ENCODE measurements around the gene SPATC1L.

SPATC1L gene

GRCh38 chr21:46136739-46137349 lies 47.4 kb downstream of the SPATC1L start:
- DNase-seq (ENCODE audit: low spot score) (no peak), FAIRE-seq (no peak)

GRCh38 chr21:46135782-46136395 lies 48.4 kb downstream of the SPATC1L start:
- FAIRE-seq (no peak), DNase-seq (ENCODE audit: low spot score) (no peak)

- DNase-seq (ENCODE audit: low spot score) (no peak), FAIRE-seq (no peak)
Measured at GRCh38 chr21:46131838-46132651, 52.2 kb downstream of the SPATC1L start.

GRCh38 chr21:46131588-46131837 lies 52.7 kb downstream of the SPATC1L start:
- no peak for FAIRE-seq
- DNase-seq (ENCODE audit: low spot score): no peak

GRCh38 chr21:46130831-46131587 lies 53.2 kb downstream of the SPATC1L start:
- FAIRE-seq (no peak), DNase-seq (ENCODE audit: low spot score) (no peak)

GRCh38 chr21:46129846-46130651 lies 54.2 kb downstream of the SPATC1L start:
- no peak for FAIRE-seq

GRCh38 chr21:46128933-46129571 lies 55.2 kb downstream of the SPATC1L start:
- DNase-seq (ENCODE audit: low spot score): no peak

More at GRCh38 chr21:46129846-46130651, 54.2 kb downstream of the SPATC1L start:
- no peak for DNase-seq (ENCODE audit: low spot score)

GRCh38 chr21:46128106-46128932 lies 55.9 kb downstream of the SPATC1L start:
- DNase-seq (ENCODE audit: low spot score) (no peak), FAIRE-seq (no peak)

More at GRCh38 chr21:46128933-46129571, 55.2 kb downstream of the SPATC1L start:
- FAIRE-seq: no peak

GRCh38 chr21:46127239-46128105 lies 56.8 kb downstream of the SPATC1L start:
- no peak for DNase-seq (ENCODE audit: low spot score)
- no peak for FAIRE-seq

- DNase-seq (ENCODE audit: low spot score): no peak
- no peak for FAIRE-seq
Measured at GRCh38 chr21:46126309-46127238, 57.7 kb downstream of the SPATC1L start.

GRCh38 chr21:46125846-46126301 lies 58.4 kb downstream of the SPATC1L start:
- no peak for FAIRE-seq

GRCh38 chr21:46124926-46125845 lies 59.1 kb downstream of the SPATC1L start:
- no peak for FAIRE-seq
- DNase-seq (ENCODE audit: low spot score): no peak

More at GRCh38 chr21:46125846-46126301, 58.4 kb downstream of the SPATC1L start:
- no peak for DNase-seq (ENCODE audit: low spot score)

GRCh38 chr21:46124083-46124925 lies 60.0 kb downstream of the SPATC1L start:
- FAIRE-seq (no peak), DNase-seq (ENCODE audit: low spot score) (no peak)

GRCh38 chr21:46122758-46123683 lies 61.2 kb downstream of the SPATC1L start:
- DNase-seq (ENCODE audit: low spot score) (no peak), FAIRE-seq (no peak)
